Astrocyte (in vitro differentiated cells and primary cell): ENCODE data around the gene EGFLAM. TPM values are rescaled to one million over a fixed set of nuclear protein-coding genes. Genes with fewer than 3 reads are reported as not detected.
A peak's percentile ranks its signal among the peaks of the same experiment; 100 is the strongest.

Source experiments
- DNase-seq: peaks from one replicate; pipeline ENCODE4 v3.0.0-alpha.2; 2010; ENCODE audit warnings: low read depth
- FAIRE-seq: peaks from 2 replicates; lab custom pipeline; 2011; peaks lifted over from hg19 to GRCh38; lab: Jason Lieb, UNC
- H2AFZ ChIP-seq: 2 replicates; pipeline ENCODE4 v1.6.0; 2012; ENCODE audit warnings: low read depth, low read length, inconsistent platforms
- H3K27ac ChIP-seq: 2 replicates; pipeline ENCODE4 v1.5.1; 2011; ENCODE audit warnings: low read depth, low read length, inconsistent platforms
- H3K27me3 ChIP-seq: 2 replicates; pipeline ENCODE4 v1.6.0; 2011; ENCODE audit warnings: low read length, inconsistent platforms; ENCODE audit not compliant: insufficient read depth
- H3K36me3 ChIP-seq: 2 replicates; pipeline ENCODE4 v1.5.1; 2011; ENCODE audit warnings: low read length, inconsistent platforms; ENCODE audit not compliant: insufficient read depth
- H3K4me1 ChIP-seq: 2 replicates; pipeline ENCODE4 v1.5.1; 2011; ENCODE audit warnings: low read length, inconsistent platforms; ENCODE audit not compliant: insufficient read depth
- H3K4me2 ChIP-seq: 2 replicates; pipeline ENCODE4 v1.6.0; 2012; ENCODE audit warnings: low read length, inconsistent platforms
- H3K4me3 ChIP-seq: 2 replicates; pipeline ENCODE4 v1.5.1; 2011; ENCODE audit warnings: low read depth, mild to moderate bottlenecking, low read length, inconsistent platforms; ENCODE audit not compliant: insufficient read depth
- H3K79me2 ChIP-seq: 2 replicates; pipeline ENCODE4 v1.6.0; 2012; ENCODE audit warnings: mild to moderate bottlenecking, low read length, inconsistent platforms; ENCODE audit not compliant: insufficient read depth
- H3K9ac ChIP-seq: 2 replicates; pipeline ENCODE4 v1.6.0; 2012; ENCODE audit warnings: mild to moderate bottlenecking, low read length, inconsistent platforms
- H3K9me3 ChIP-seq: 2 replicates; pipeline ENCODE4 v1.5.1; 2012; ENCODE audit warnings: low read depth, mild to moderate bottlenecking, low read length, inconsistent platforms; ENCODE audit not compliant: insufficient read depth
- H4K20me1 ChIP-seq: 2 replicates; pipeline ENCODE4 v1.6.0; 2012; ENCODE audit warnings: low read length, inconsistent platforms; ENCODE audit not compliant: insufficient read depth
- H3K27ac Mint-ChIP-seq: one replicate; pipeline ENCODE4 v1.8.0; 2021; ENCODE audit warnings: mild to moderate bottlenecking, mixed read lengths; ENCODE audit not compliant: unreplicated experiment
- H3K27me3 Mint-ChIP-seq: one replicate; pipeline ENCODE4 v1.8.0; 2021; ENCODE audit warnings: low read depth, mixed read lengths; ENCODE audit not compliant: unreplicated experiment
- H3K36me3 Mint-ChIP-seq: one replicate; pipeline ENCODE4 v1.8.0; 2021; ENCODE audit warnings: low read depth, mixed read lengths; ENCODE audit not compliant: unreplicated experiment
- H3K4me1 Mint-ChIP-seq: one replicate; pipeline ENCODE4 v1.8.0; 2021; ENCODE audit warnings: low read depth, mixed read lengths; ENCODE audit not compliant: unreplicated experiment
- H3K4me3 Mint-ChIP-seq: one replicate; pipeline ENCODE4 v1.8.0; 2021; ENCODE audit warnings: mild to moderate bottlenecking, moderate library complexity, mixed read lengths; ENCODE audit not compliant: unreplicated experiment
- H3K9me3 Mint-ChIP-seq: one replicate; pipeline ENCODE4 v1.8.0; 2021; ENCODE audit warnings: mild to moderate bottlenecking, mixed read lengths; ENCODE audit not compliant: unreplicated experiment
- EZH2 ChIP-seq: IDR thresholded peaks from 2 replicates; pipeline ENCODE4 v1.6.1; 2012; ENCODE audit warnings: mild to moderate bottlenecking, low read length, inconsistent platforms; ENCODE audit not compliant: insufficient read depth
- total RNA-seq: library from RNA; stranded (reverse); gene quantifications from 2 replicates; pipeline ENCODE4 v1.2.1, GENCODE V29; 2021
- TF ChIP-seq, protein P1 (sequence below): IDR thresholded peaks from 2 replicates; pipeline ENCODE4 v1.5.1; 2011; ENCODE audit warnings: low read depth, mild to moderate bottlenecking, inconsistent platforms, low read length, moderate library complexity; ENCODE audit not compliant: insufficient read depth

Gene EGFLAM
- total RNA-seq, 1 donor from 2014 or later = 1.0 TPM

DNA sequence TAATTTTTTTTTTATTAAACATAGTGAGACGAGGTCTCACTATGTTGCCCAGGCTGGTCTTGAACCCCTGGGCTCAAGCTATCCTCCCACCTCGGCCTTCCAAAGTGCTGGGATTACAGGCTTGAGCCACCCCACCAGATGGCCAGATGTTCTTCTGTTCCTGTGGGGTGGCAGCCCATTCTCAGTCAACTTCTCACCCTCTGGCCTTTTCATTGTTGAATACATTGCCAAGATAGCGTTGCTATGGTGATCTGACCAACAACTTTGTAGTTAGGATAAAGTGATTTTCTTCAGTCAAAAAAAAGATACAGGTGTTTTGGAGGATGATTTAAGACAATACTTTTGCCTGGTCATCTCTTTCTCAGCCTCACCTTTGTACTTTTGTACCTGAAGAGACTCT lies 109.1 kb downstream of the EGFLAM start:
- no peaks in the 10 kb centered on the region for H3K36me3 Mint-ChIP-seq
- H3K27ac Mint-ChIP-seq = peak overlapping the region; percentile 38
- no peak overlapping the region for H3K9ac ChIP-seq
- H4K20me1 ChIP-seq = no peaks in the 10 kb centered on the region
- H3K4me3 ChIP-seq = no peak overlapping the region
- no peaks in the 10 kb centered on the region for H3K36me3 ChIP-seq
- peaks cover 17% of the 10 kb centered on the region for H3K27me3 ChIP-seq
- H3K4me2 ChIP-seq = no peak overlapping the region
- no peaks in the 10 kb centered on the region for H3K9me3 ChIP-seq
- H3K79me2 ChIP-seq = no peaks in the 10 kb centered on the region
- no peaks in the 10 kb centered on the region for H3K4me1 ChIP-seq
- H3K9me3 Mint-ChIP-seq = peaks cover 4% of the 10 kb centered on the region
- no peak for FAIRE-seq
- no peak overlapping the region for H2AFZ ChIP-seq
- peaks cover 6% of the 10 kb centered on the region for H3K4me1 Mint-ChIP-seq
- H3K27ac ChIP-seq = no peak overlapping the region
- H3K27me3 Mint-ChIP-seq = peaks cover 15% of the 10 kb centered on the region
- no peak for DNase-seq
- H3K4me3 Mint-ChIP-seq = no peak overlapping the region
- TF ChIP-seq, protein P1, sequence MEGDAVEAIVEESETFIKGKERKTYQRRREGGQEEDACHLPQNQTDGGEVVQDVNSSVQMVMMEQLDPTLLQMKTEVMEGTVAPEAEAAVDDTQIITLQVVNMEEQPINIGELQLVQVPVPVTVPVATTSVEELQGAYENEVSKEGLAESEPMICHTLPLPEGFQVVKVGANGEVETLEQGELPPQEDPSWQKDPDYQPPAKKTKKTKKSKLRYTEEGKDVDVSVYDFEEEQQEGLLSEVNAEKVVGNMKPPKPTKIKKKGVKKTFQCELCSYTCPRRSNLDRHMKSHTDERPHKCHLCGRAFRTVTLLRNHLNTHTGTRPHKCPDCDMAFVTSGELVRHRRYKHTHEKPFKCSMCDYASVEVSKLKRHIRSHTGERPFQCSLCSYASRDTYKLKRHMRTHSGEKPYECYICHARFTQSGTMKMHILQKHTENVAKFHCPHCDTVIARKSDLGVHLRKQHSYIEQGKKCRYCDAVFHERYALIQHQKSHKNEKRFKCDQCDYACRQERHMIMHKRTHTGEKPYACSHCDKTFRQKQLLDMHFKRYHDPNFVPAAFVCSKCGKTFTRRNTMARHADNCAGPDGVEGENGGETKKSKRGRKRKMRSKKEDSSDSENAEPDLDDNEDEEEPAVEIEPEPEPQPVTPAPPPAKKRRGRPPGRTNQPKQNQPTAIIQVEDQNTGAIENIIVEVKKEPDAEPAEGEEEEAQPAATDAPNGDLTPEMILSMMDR = no peak

DNA sequence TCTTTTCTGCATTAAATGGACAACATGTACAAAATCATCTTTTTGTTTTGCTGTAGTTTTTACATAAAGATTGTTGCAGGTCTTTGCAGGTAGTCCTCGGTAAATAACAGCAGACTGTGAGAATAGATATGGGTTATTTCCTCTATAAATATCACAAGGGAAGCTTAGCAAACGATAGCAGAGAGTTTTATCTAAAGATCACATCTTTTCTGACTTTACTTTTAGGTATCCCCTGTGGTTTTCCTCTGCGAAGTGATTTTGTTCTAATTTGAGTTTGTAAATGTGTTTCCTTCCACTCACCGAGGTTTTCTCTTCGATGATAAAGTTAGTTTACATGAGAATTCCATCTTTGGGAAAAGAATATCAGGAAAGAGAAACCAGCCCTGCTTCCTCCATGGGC lies 109.6 kb downstream of the EGFLAM start:
- Histone ChIP-seq H3K27me3 (peaks cover 15% of the 10 kb centered on the region), H3K4me2 (no peak overlapping the region), H3K36me3 (no peaks in the 10 kb centered on the region), H2AFZ (no peak overlapping the region), H4K20me1 (no peaks in the 10 kb centered on the region), H3K4me1 (no peaks in the 10 kb centered on the region), H3K79me2 (no peaks in the 10 kb centered on the region), H3K9me3 (no peaks in the 10 kb centered on the region), H3K4me3 (no peak overlapping the region), H3K9ac (no peak overlapping the region), H3K27ac (no peak overlapping the region)
- Mint-ChIP-seq H3K27ac (no peak overlapping the region), H3K4me1 (peaks cover 6% of the 10 kb centered on the region), H3K4me3 (no peak overlapping the region), H3K27me3 (peaks cover 15% of the 10 kb centered on the region), H3K36me3 (no peaks in the 10 kb centered on the region), H3K9me3 (peaks cover 4% of the 10 kb centered on the region)
- DNase-seq (no peak), FAIRE-seq (no peak)
- TF ChIP-seq, protein P1 = no peak
- no peak for TF ChIP-seq EZH2

DNA sequence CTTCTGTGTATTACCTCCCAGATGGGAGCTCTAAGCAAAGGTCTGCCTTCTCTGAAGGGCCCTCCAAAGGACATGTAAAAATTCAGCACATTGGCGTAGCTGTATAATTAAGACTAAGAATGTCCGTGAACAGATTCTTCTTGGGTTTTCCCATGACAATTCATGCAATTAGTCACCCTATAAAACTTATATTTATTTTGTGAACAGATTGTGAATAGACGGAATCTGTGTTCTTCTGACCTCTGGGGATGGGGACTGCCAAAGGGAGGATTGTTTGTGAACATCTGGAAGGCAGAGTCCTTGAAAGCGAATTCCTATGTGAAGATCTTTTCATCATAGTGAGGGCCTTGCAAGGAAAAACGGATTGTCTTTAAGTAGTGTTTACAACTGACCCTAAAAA lies 111.3 kb downstream of the EGFLAM start:
- Histone ChIP-seq H3K27ac (no peak overlapping the region), H3K9me3 (no peaks in the 10 kb centered on the region), H3K4me2 (no peak overlapping the region), H2AFZ (no peak overlapping the region), H3K4me1 (no peaks in the 10 kb centered on the region), H3K4me3 (no peak overlapping the region), H3K79me2 (no peaks in the 10 kb centered on the region), H3K9ac (no peak overlapping the region), H3K27me3 (peaks cover 12% of the 10 kb centered on the region), H4K20me1 (no peaks in the 10 kb centered on the region), H3K36me3 (no peaks in the 10 kb centered on the region)
- FAIRE-seq (no peak), DNase-seq (no peak)
- Mint-ChIP-seq H3K27me3 (peaks cover 8% of the 10 kb centered on the region), H3K9me3 (peaks cover 4% of the 10 kb centered on the region), H3K36me3 (no peaks in the 10 kb centered on the region), H3K4me3 (no peak overlapping the region), H3K4me1 (peaks cover 6% of the 10 kb centered on the region), H3K27ac (no peak overlapping the region)
- TF ChIP-seq EZH2 = no peak
- TF ChIP-seq, protein P1 = no peak
